ENCODE results near the gene SH2D3C.

DNA sequence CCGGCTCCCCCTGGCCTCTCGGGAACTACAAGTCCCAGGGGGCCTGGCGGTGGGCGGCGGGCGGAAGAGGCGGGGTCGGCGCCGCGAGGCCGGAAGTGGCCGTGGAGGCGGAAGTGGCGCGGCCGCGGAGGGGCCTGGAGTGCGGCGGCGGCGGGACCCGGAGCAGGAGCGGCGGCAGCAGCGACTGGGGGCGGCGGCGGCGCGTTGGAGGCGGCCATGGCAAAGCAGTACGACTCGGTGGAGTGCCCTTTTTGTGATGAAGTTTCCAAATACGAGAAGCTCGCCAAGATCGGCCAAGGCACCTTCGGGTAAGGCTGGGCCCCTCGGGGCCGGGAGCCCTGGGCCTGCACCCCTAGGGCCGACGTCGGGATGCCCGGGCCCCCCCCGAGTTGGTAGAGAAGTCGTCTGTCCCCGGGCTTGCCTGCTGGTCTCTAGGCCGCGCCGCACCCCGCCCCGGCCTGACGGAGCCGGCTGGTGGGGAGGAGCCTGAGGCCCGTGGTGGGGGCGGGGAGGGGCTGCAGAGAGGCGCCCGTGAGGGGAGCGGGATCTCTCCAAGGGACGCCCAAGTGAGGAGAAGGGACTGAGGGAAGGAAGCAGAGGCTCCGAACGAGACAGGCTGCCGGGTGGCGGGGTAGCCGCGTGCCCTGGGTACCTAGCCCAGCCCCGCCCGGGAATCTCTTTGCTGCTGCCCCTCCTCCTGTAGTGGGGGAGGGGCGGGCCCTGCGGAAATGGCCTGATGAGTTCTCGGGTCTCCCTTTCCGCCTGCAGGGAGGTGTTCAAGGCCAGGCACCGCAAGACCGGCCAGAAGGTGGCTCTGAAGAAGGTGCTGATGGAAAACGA lies 7.7 kb upstream of the SH2D3C start, which contains the start of gene CDK9:
- TF ChIP-seq, protein P1, sequence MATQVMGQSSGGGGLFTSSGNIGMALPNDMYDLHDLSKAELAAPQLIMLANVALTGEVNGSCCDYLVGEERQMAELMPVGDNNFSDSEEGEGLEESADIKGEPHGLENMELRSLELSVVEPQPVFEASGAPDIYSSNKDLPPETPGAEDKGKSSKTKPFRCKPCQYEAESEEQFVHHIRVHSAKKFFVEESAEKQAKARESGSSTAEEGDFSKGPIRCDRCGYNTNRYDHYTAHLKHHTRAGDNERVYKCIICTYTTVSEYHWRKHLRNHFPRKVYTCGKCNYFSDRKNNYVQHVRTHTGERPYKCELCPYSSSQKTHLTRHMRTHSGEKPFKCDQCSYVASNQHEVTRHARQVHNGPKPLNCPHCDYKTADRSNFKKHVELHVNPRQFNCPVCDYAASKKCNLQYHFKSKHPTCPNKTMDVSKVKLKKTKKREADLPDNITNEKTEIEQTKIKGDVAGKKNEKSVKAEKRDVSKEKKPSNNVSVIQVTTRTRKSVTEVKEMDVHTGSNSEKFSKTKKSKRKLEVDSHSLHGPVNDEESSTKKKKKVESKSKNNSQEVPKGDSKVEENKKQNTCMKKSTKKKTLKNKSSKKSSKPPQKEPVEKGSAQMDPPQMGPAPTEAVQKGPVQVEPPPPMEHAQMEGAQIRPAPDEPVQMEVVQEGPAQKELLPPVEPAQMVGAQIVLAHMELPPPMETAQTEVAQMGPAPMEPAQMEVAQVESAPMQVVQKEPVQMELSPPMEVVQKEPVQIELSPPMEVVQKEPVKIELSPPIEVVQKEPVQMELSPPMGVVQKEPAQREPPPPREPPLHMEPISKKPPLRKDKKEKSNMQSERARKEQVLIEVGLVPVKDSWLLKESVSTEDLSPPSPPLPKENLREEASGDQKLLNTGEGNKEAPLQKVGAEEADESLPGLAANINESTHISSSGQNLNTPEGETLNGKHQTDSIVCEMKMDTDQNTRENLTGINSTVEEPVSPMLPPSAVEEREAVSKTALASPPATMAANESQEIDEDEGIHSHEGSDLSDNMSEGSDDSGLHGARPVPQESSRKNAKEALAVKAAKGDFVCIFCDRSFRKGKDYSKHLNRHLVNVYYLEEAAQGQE (tag by site-specific recombination; IDR thresholded peaks at IDR 0.05): 0 out of 2 replicates have a peak, but pooled peaks have one; percentile 23
- no peak for TF ChIP-seq SETDB1 (IDR thresholded peaks at IDR 0.05; ENCODE audit: insufficient read length, low read length)
- TF ChIP-seq, protein P2, sequence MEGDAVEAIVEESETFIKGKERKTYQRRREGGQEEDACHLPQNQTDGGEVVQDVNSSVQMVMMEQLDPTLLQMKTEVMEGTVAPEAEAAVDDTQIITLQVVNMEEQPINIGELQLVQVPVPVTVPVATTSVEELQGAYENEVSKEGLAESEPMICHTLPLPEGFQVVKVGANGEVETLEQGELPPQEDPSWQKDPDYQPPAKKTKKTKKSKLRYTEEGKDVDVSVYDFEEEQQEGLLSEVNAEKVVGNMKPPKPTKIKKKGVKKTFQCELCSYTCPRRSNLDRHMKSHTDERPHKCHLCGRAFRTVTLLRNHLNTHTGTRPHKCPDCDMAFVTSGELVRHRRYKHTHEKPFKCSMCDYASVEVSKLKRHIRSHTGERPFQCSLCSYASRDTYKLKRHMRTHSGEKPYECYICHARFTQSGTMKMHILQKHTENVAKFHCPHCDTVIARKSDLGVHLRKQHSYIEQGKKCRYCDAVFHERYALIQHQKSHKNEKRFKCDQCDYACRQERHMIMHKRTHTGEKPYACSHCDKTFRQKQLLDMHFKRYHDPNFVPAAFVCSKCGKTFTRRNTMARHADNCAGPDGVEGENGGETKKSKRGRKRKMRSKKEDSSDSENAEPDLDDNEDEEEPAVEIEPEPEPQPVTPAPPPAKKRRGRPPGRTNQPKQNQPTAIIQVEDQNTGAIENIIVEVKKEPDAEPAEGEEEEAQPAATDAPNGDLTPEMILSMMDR (tag by site-specific recombination; IDR thresholded peaks at IDR 0.05): peak; percentile 69; the same call in 1 of the 2 replicates
- TF ChIP-seq ZNF311 (tag by site-specific recombination; IDR thresholded peaks at IDR 0.05; ENCODE audit: borderline replicate concordance): no peak
- no peak for TF ChIP-seq ZNF416 (tag by site-specific recombination; IDR thresholded peaks at IDR 0.05)
- no peak for TF ChIP-seq ZBTB21 (tag by site-specific recombination; IDR thresholded peaks at IDR 0.05)
- peak; percentile 68 for TF ChIP-seq ZBTB26 (tag by site-specific recombination; optimal IDR thresholded peaks at IDR 0.05)
- TF ChIP-seq ZNF629 (tag by site-specific recombination; IDR thresholded peaks at IDR 0.05): peak; percentile 37; the same call in 1 of the 2 replicates

Measured in HEK293 (cell line).